BJ (cell line): ENCODE measurements around the gene OR10P1. TPM values are rescaled to one million over a fixed set of nuclear protein-coding genes. Genes with fewer than 3 reads are reported as not detected.
"Not testable (repeated sequence)": the region's sequence is repeated elsewhere in the genome, so short reads cannot be mapped to it uniquely, and the experiment has no call there.

Experiments used
- CTCF ChIA-PET: fragments of 350-600 bp; formaldehyde crosslinking; extraction: SDS; loops from one replicate; lab custom pipeline; 2021; ENCODE audit warnings: antibody characterized with exemption, inconsistent platforms; lab: Yijun Ruan, JAX
- POLR2A ChIA-PET: fragments of 300-600 bp; sonication (Branson Sonifier 250); formaldehyde crosslinking; extraction: SDS; loops from one replicate; lab custom pipeline; 2021; ENCODE audit warnings: antibody characterized with exemption; lab: Charles Lee
- DNase-seq: peaks from one replicate; pipeline ENCODE4 v3.0.0-alpha.2; 2011; ENCODE audit warnings: low read depth
- H3K27me3 ChIP-seq: 2 replicates; pipeline ENCODE4 v1.6.0; 2011; ENCODE audit warnings: low read length; ENCODE audit not compliant: control insufficient read depth, insufficient read depth
- H3K36me3 ChIP-seq: 2 replicates; pipeline ENCODE4 v1.5.1; 2011; ENCODE audit warnings: low read length; ENCODE audit not compliant: control insufficient read depth, insufficient read depth
- H3K4me3 ChIP-seq: 2 replicates; pipeline ENCODE4 v1.5.1; 2011; ENCODE audit warnings: low read depth, mild to moderate bottlenecking, control low read depth, low read length
- polyA minus RNA-seq: library from RNA; depleted of rRNA, polyadenylated mRNA; stranded (reverse); fragments of >200 nt; gene quantifications from 2 replicates; pipeline ENCODE4 v1.2.3, GENCODE V29; 2011; rRNA and poly(A)+ RNA removed
- polyA plus RNA-seq: library from polyadenylated mRNA; depleted of rRNA; stranded (reverse); fragments of >200 nt; gene quantifications from 2 replicates; pipeline ENCODE4 v1.2.3, GENCODE V29; 2011; rRNA removed
- TF ChIP-seq, protein P1 (sequence below): IDR thresholded peaks from 2 replicates; pipeline ENCODE4 v1.5.1; 2011; ENCODE audit warnings: low read depth, mild to moderate bottlenecking, control low read depth, inconsistent platforms, low read length, moderate library complexity; ENCODE audit not compliant: insufficient read depth

OR10P1 gene, protein sequence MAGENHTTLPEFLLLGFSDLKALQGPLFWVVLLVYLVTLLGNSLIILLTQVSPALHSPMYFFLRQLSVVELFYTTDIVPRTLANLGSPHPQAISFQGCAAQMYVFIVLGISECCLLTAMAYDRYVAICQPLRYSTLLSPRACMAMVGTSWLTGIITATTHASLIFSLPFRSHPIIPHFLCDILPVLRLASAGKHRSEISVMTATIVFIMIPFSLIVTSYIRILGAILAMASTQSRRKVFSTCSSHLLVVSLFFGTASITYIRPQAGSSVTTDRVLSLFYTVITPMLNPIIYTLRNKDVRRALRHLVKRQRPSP
- not detected in 2 replicates for polyA plus RNA-seq
- not detected in 2 replicates for polyA minus RNA-seq

DNA sequence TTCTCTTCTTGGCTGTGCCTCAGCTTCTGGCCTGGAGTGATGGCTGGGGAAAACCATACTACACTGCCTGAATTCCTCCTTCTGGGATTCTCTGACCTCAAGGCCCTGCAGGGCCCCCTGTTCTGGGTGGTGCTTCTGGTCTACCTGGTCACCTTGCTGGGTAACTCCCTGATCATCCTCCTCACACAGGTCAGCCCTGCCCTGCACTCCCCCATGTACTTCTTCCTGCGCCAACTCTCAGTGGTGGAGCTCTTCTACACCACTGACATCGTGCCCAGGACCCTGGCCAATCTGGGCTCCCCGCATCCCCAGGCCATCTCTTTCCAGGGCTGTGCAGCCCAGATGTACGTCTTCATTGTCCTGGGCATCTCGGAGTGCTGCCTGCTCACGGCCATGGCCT lies at the start of gene OR10P1:
OR10P1 (plus strand) TSS at position 40 of the 400 bp plus-strand sequence; CDS start at position 40, 0 bp downstream.
- ChIA-PET POLR2A (no interaction called here), CTCF (interaction anchor here (0.6 to 2.8 kb wide), 2 partner anchors 19 to 1036 kb away, joined by 3 to 9 read pairs; no protein-coding TSS in a partner anchor)
- TF ChIP-seq, protein P1, sequence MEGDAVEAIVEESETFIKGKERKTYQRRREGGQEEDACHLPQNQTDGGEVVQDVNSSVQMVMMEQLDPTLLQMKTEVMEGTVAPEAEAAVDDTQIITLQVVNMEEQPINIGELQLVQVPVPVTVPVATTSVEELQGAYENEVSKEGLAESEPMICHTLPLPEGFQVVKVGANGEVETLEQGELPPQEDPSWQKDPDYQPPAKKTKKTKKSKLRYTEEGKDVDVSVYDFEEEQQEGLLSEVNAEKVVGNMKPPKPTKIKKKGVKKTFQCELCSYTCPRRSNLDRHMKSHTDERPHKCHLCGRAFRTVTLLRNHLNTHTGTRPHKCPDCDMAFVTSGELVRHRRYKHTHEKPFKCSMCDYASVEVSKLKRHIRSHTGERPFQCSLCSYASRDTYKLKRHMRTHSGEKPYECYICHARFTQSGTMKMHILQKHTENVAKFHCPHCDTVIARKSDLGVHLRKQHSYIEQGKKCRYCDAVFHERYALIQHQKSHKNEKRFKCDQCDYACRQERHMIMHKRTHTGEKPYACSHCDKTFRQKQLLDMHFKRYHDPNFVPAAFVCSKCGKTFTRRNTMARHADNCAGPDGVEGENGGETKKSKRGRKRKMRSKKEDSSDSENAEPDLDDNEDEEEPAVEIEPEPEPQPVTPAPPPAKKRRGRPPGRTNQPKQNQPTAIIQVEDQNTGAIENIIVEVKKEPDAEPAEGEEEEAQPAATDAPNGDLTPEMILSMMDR = no peak
- no peak for DNase-seq
- no peak within 1 kb of the TSS for H3K4me3 ChIP-seq
- H3K36me3 ChIP-seq = no peaks in the 10 kb centered on the region
- H3K27me3 ChIP-seq = no peaks in the 10 kb centered on the region; the same call in 1 of the 2 replicates

DNA sequence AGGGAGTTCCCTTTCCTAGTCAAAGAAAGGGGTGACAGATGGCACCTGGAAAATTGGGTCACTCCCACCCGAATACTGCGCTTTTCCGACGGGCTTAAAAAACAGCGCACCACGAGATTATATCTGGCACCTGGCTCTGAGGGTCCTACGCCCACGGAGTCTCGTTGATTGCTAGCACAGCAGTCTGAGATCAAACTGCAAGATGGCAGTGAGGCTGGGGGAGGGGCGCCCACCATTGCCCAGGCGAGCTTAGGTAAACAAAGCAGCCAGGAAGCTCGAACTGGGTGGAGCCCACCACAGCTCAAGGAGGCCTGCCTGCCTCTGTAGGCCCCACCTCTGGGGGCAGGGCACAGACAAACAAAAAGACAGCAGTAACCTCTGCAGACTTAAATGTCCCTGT lies 46.5 kb upstream of the OR10P1 start:
- H3K36me3 ChIP-seq, POLR2A ChIA-PET, H3K4me3 ChIP-seq, H3K27me3 ChIP-seq, CTCF ChIA-PET, DNase-seq: not testable (repeated sequence)

DNA sequence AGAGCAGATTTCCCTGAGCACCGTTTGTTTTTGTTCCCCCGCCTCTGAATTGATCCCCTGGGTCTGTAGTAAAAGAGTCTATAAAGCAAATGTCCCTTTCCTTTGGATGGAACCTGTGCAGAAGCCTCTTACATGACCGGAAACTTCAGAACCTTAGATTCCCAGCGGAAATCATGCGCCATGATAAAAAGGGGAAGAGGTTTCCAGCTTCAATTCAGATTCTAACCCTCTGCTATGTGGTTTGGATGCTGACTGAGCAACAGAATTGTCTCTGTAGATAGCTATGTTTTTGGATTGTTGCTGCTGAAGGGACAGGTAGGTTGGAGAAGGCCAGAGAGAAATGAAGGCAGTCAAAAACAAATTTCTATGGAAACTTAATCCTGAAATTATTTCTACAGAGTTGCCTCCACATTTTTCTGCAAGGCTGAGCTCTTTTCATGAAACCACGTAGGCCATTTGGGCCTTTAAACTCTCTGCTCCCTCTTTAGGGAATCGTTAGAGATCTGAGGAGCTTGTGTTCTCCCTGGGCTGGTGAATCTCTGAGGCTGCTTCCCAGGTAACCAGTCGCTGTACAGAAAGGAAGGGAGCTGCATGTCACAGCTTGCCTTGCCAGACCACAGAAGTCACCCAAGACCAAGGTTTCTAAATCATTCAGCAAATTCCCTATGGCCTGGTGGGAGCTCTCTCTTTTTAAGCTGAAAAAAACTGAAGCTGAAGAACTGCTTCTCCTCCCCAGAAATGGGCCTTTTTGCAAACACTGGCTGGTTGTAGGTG lies 28.7 kb upstream of the OR10P1 start:
- TF ChIP-seq, protein P1 = no peak

DNA sequence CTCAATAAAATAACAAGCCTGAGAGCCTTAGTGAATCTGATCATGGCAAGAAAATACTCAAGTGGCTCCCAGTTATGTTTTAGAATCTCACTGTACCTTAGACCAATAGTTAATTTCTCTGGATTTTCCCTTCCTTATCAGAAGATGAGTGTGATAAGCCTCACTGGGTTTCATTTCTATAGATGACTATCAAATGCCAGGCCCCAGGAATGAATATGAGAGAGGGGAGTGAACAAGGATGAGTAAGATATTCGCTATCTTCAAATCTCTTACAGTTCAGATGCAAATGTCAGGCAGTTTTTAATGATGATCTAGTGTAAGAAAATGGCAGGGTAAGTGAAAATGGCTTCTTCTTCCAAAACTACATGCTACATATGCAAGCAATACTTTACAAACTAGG lies 26.1 kb upstream of the OR10P1 start:
- H3K4me3 ChIP-seq = no peak overlapping the region
- no peaks in the 10 kb centered on the region; the same call in 1 of the 2 replicates for H3K27me3 ChIP-seq
- POLR2A ChIA-PET = no interaction called here
- CTCF ChIA-PET = interaction anchor here (1.0 kb wide), 1 partner anchor 8 kb away, joined by 5 read pairs; no protein-coding TSS in a partner anchor
- no peak for DNase-seq
- H3K36me3 ChIP-seq = no peaks in the 10 kb centered on the region
- TF ChIP-seq, protein P1 = no peak

More for the DNA sequence above, 28.7 kb upstream of the OR10P1 start:
- CTCF ChIA-PET = interaction anchor here (1.6 to 1.8 kb wide), 2 partner anchors 11 to 419 kb away, joined by 4 read pairs; no protein-coding TSS in a partner anchor
- no peaks in the 10 kb centered on the region for H3K36me3 ChIP-seq
- no peaks in the 10 kb centered on the region; the same call in 1 of the 2 replicates for H3K27me3 ChIP-seq
- no peak overlapping the region for H3K4me3 ChIP-seq
- POLR2A ChIA-PET = no interaction called here
- DNase-seq = no peak

DNA sequence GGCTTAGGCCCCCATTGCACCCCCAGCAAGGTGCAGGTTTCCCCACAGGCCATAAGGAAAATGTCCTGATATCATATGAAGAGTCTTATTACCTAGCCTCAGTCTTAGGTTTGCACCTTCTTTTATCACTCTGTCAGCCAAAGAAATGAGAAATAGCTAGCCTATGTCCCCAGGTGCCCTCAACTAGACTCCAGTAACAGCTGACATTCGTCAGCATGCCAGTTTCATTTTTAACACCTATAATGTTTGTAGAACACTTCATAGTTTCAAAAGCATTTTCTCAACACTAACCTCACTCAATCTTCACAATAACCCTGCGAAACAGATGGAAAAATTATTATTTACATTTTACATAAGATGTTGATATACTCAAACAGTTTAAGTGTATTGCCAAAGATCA lies 24.0 kb upstream of the OR10P1 start:
- ChIA-PET CTCF (interaction anchor here (1.0 kb wide), 1 partner anchor 16 kb away, joined by 3 read pairs; no protein-coding TSS in a partner anchor), POLR2A (no interaction called here)
- TF ChIP-seq, protein P1 = no peak
- no peaks in the 10 kb centered on the region for H3K36me3 ChIP-seq
- H3K4me3 ChIP-seq = no peak overlapping the region
- no peaks in the 10 kb centered on the region; the same call in 1 of the 2 replicates for H3K27me3 ChIP-seq
- no peak for DNase-seq
